HepG2 (cell line): Measurements from ENCODE around the gene DIABLO. TPM values are rescaled to one million over a fixed set of nuclear protein-coding genes. Genes with fewer than 3 reads are reported as not detected.

Source experiments
- AGO2 ChIP-seq: fragments of 200-400 bp; formaldehyde crosslinking; optimal IDR thresholded peaks from 2 replicates; pipeline ENCODE3; 2017; ENCODE audit warnings: mild to moderate bottlenecking, low read depth, low read length, moderate library complexity
- ATAD3A ChIP-seq: sonication (generic); formaldehyde crosslinking; IDR thresholded peaks from 2 replicates; pipeline ENCODE4 v1.4.0; 2020; ENCODE audit warnings: missing genetic modification reagents
- BORCS8-MEF2B ChIP-seq: sonication (generic); formaldehyde crosslinking; IDR thresholded peaks from 2 replicates; pipeline ENCODE4 v1.8.0; 2022; ENCODE audit warnings: mild to moderate bottlenecking, missing genetic modification reagents
- CREB3 ChIP-seq: sonication (generic); formaldehyde crosslinking; IDR thresholded peaks from 2 replicates; pipeline ENCODE4 v1.5.0; 2020; ENCODE audit warnings: missing genetic modification reagents
- MBNL3 ChIP-seq: fragments of 250-450 bp; sonication (Bioruptor Pico); conservative IDR thresholded peaks from 2 replicates; pipeline ENCODE4 v1.8.0; 2022; ENCODE audit warnings: mild to moderate bottlenecking, inconsistent platforms
- NPAS2 ChIP-seq: sonication (generic); formaldehyde crosslinking; IDR thresholded peaks from 2 replicates; pipeline ENCODE4 v1.8.0; 2022; ENCODE audit warnings: mild to moderate bottlenecking, missing genetic modification reagents, borderline replicate concordance
- POGZ ChIP-seq: sonication (generic); formaldehyde crosslinking; IDR thresholded peaks from 2 replicates; pipeline ENCODE4 v1.4.0; 2020; ENCODE audit warnings: mild to moderate bottlenecking, missing genetic modification reagents
- POLR2AphosphoS2 ChIP-seq: IDR thresholded peaks from 2 replicates; pipeline ENCODE4 v1.6.1; 2011; ENCODE audit warnings: low read depth, low read length, improper control_type of control experiment
- SMAD3 ChIP-seq: sonication (generic); formaldehyde crosslinking; IDR thresholded peaks from 2 replicates; pipeline ENCODE4 v1.4.0; 2020; ENCODE audit warnings: missing genetic modification reagents
- SMARCC2 ChIP-seq: fragments of 450-650 bp; IDR thresholded peaks from 2 replicates; pipeline ENCODE4 v1.6.1; 2017; ENCODE audit warnings: antibody characterized with exemption, mild to moderate bottlenecking
- SOX5 ChIP-seq: IDR thresholded peaks from 2 replicates; pipeline ENCODE4 v1.6.1; 2016; ENCODE audit warnings: borderline replicate concordance
- STAG1 ChIP-seq: sonication (generic); formaldehyde crosslinking; IDR thresholded peaks from 2 replicates; pipeline ENCODE4 v1.4.0; 2020; ENCODE audit warnings: missing genetic modification reagents
- ZFYVE20 ChIP-seq: sonication (generic); formaldehyde crosslinking; IDR thresholded peaks from 2 replicates; pipeline ENCODE4 v1.8.0; 2023; ENCODE audit warnings: low read depth, mild to moderate bottlenecking, moderate library complexity, missing genetic modification reagents, borderline replicate concordance
- ZKSCAN8 ChIP-seq: IDR thresholded peaks from 2 replicates; pipeline ENCODE4 v1.6.1; 2016; ENCODE audit warnings: borderline replicate concordance, missing genetic modification reagents, missing compliant biosample characterization
- ZMYM3 ChIP-seq: sonication (generic); formaldehyde crosslinking; IDR thresholded peaks from 2 replicates; pipeline ENCODE4 v1.5.1; 2020; ENCODE audit warnings: mild to moderate bottlenecking, missing genetic modification reagents
- ZNF17 ChIP-seq: sonication (generic); formaldehyde crosslinking; IDR thresholded peaks from 2 replicates; pipeline ENCODE4 v1.5.0; 2020; ENCODE audit warnings: mild to moderate bottlenecking, missing genetic modification reagents
- ZNF280D ChIP-seq: sonication (generic); formaldehyde crosslinking; IDR thresholded peaks from 2 replicates; pipeline ENCODE4 v1.5.1; 2020; ENCODE audit warnings: mild to moderate bottlenecking, missing genetic modification reagents
- ZNF354B ChIP-seq: sonication (generic); formaldehyde crosslinking; IDR thresholded peaks from 2 replicates; pipeline ENCODE4 v1.8.0; 2022; ENCODE audit warnings: mild to moderate bottlenecking, missing genetic modification reagents
- ZNF552 ChIP-seq: sonication (generic); formaldehyde crosslinking; IDR thresholded peaks from 2 replicates; pipeline ENCODE4 v1.9.0; 2022; ENCODE audit warnings: missing genetic modification reagents, mild to moderate bottlenecking, borderline replicate concordance
- ZNF737 ChIP-seq: sonication (generic); formaldehyde crosslinking; IDR thresholded peaks from 2 replicates; pipeline ENCODE4 v1.5.0; 2020; ENCODE audit warnings: missing genetic modification reagents, mild to moderate bottlenecking, borderline replicate concordance
- ZXDC ChIP-seq: sonication (generic); formaldehyde crosslinking; IDR thresholded peaks from 2 replicates; pipeline ENCODE4 v1.5.0; 2020; ENCODE audit warnings: mild to moderate bottlenecking, missing genetic modification reagents
- polyA plus RNA-seq, 8 experiments: library from polyadenylated mRNA; depleted of rRNA in 3 of 8; stranded (reverse) in 7 of 8; unstranded in 1 of 8; fragments of >200 nt; fragmentation: Illumina TruSeq in 4 of 8; extraction: Trizol in 4 of 8; gene quantifications; 2 replicates each; pipeline versions ENCODE4 v1.2.1 to v1.2.3, GENCODE V29; 2011 to 2016; ENCODE audit warnings: low read depth in 4 of 8, missing spikeins in 1 of 8, mixed read lengths in 1 of 8; ENCODE audit not compliant: insufficient read depth in 1 of 8
- total RNA-seq, 5 experiments: library from RNA; depleted of rRNA; stranded (reverse); fragments of >200 nt; fragmentation: Illumina TruSeq; extraction: Trizol; gene quantifications; 2 replicates each; pipeline ENCODE4 v1.2.3, GENCODE V29; 2016; ENCODE audit warnings: low read depth in 1 of 5
- TF ChIP-seq, protein P1 (sequence below): sonication (generic); formaldehyde crosslinking; IDR thresholded peaks from 2 replicates; pipeline ENCODE4 v1.4.0; 2020; ENCODE audit warnings: low read depth, mild to moderate bottlenecking, missing genetic modification reagents
- TF ChIP-seq, protein P2 (sequence below): sonication (generic); formaldehyde crosslinking; IDR thresholded peaks from 2 replicates; pipeline ENCODE4 v1.4.0; 2020; ENCODE audit warnings: missing genetic modification reagents

DIABLO gene
- total and polyA plus RNA-seq, 2 of the 13 experiments (the other 11 are each of a cell fraction or from before 2014, with no cell fraction given), result 20.7 to 70.9 TPM

- TF ChIP-seq, protein P1, sequence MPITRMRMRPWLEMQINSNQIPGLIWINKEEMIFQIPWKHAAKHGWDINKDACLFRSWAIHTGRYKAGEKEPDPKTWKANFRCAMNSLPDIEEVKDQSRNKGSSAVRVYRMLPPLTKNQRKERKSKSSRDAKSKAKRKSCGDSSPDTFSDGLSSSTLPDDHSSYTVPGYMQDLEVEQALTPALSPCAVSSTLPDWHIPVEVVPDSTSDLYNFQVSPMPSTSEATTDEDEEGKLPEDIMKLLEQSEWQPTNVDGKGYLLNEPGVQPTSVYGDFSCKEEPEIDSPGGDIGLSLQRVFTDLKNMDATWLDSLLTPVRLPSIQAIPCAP (CRISPR knock-in tag), result no peak
- TF ChIP-seq SMARCC2, result no peak
- TF ChIP-seq BORCS8-MEF2B (CRISPR knock-in tag), result peak; percentile 95
- 0 out of 2 replicates have a peak, but pooled peaks have one; percentile 29 for TF ChIP-seq MBNL3 (CRISPR knock-in tag)
- TF ChIP-seq ZFYVE20, result no peak
- TF ChIP-seq ZNF17 (CRISPR knock-in tag), result no peak
- TF ChIP-seq, protein P2, sequence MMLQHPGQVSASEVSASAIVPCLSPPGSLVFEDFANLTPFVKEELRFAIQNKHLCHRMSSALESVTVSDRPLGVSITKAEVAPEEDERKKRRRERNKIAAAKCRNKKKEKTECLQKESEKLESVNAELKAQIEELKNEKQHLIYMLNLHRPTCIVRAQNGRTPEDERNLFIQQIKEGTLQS (CRISPR knock-in tag), result peak; percentile 54; the same call in 1 of the 2 replicates
- no peak; the same call in 1 of the 2 replicates for TF ChIP-seq ZNF737 (CRISPR knock-in tag)
- peak; percentile 96 for TF ChIP-seq POGZ (CRISPR knock-in tag)
- TF ChIP-seq ZMYM3 (CRISPR knock-in tag), result peak; percentile 91
- TF ChIP-seq ZNF280D, result no peak
- TF ChIP-seq ZKSCAN8, result no peak; the same call in 1 of the 2 replicates
- peak; percentile 86; the same call in 1 of the 2 replicates for TF ChIP-seq SMAD3
- TF ChIP-seq ATAD3A, result no peak
- TF ChIP-seq POLR2AphosphoS2, result no peak
- TF ChIP-seq AGO2, result peak; percentile 63
- peak; percentile 54; the same call in 1 of the 2 replicates for TF ChIP-seq SOX5 (CRISPR knock-in tag)
- 0 out of 2 replicates have a peak, but pooled peaks have one; percentile 47 for TF ChIP-seq CREB3 (CRISPR knock-in tag)
- no peak for TF ChIP-seq STAG1 (CRISPR knock-in tag)
- TF ChIP-seq ZXDC (CRISPR knock-in tag), result peak; percentile 76; the same call in 1 of the 2 replicates
- TF ChIP-seq ZNF552 (CRISPR knock-in tag), result peak; percentile 93
- TF ChIP-seq NPAS2, result no peak
- TF ChIP-seq ZNF354B (CRISPR knock-in tag), result 0 out of 2 replicates have a peak, but pooled peaks have one; percentile 13
These were observed 40.5 kb upstream of the DIABLO start, which contains the start of gene VPS33A (continued) for GRCh38 chr12:122266230-122266901.
